ENCODE results near the gene TGIF2LX.
"Not testable (repeated sequence)": the region's sequence is repeated elsewhere in the genome, so short reads cannot be mapped to it uniquely, and the experiment has no call there.

The TGIF2LX gene

DNA sequence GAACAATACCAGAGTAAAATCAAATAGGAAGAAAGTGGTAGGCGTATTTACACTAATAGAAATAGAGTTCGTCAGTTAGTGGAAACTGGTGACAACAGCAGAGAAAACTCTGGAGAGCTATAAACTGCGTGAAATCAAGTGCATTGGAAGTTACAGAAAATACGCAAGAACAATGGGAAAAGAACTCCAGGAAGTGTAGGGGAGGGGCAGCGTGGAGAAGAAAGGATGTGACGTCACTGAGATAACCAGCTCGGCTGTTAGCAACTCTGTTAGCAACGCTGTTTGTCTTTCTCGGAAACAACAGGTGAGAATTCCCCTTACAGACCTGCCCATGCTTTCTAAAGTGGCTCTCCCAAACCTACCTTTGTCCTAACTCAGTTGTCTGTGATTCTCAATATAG is at the start of gene TGIF2LX:
TGIF2LX (plus strand) TSS at position 244 of the 400 bp plus-strand sequence. CDS start 178 bp downstream, outside the sequence.
- DNase-seq (ENCODE audit: low read depth); H3K4me3 ChIP-seq (ENCODE audit: low read length): not testable (repeated sequence)

DNA sequence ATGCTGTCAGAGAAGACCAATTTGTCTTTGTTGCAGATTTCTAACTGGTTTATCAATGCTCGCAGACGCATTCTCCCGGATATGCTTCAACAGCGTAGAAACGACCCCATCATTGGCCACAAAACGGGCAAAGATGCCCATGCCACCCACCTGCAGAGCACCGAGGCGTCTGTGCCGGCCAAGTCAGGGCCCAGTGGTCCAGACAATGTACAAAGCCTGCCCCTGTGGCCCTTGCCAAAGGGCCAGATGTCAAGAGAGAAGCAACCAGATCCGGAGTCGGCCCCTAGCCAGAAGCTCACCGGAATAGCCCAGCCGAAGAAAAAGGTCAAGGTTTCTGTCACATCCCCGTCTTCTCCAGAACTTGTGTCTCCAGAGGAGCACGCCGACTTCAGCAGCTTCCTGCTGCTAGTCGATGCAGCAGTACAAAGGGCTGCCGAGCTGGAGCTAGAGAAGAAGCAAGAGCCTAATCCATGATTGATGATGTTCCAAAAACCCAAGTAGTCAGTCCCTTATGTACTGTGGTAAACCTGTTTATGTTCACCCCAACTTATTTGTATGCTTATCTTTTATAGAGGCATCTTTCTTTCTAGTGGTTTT is 728 bp downstream of the TGIF2LX start:
- DNase-seq (ENCODE audit: low read depth); H3K4me3 ChIP-seq (ENCODE audit: low read length): not testable (repeated sequence)

DNA sequence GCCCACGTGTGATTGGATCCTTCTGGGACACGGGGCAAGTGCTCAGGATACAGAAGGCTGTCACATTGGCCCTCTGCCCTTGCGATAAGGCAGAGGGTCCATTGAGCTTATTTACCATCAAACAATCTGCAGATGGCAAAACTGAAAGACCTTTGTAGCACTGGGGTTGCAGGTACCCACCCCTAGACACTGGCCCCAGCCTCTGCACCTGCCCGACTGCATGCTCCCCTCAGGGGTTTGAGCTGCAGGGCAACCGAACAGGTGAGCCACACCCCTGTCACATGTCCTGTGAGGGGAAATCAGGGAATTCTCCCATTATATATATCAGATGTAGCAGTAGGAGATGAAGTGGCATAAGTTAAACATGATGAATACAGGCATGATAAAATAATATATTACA is 21.4 kb downstream of the TGIF2LX start:
- not testable (repeated sequence) for H3K4me3 ChIP-seq (ENCODE audit: low read length); DNase-seq (ENCODE audit: low read depth)

DNA sequence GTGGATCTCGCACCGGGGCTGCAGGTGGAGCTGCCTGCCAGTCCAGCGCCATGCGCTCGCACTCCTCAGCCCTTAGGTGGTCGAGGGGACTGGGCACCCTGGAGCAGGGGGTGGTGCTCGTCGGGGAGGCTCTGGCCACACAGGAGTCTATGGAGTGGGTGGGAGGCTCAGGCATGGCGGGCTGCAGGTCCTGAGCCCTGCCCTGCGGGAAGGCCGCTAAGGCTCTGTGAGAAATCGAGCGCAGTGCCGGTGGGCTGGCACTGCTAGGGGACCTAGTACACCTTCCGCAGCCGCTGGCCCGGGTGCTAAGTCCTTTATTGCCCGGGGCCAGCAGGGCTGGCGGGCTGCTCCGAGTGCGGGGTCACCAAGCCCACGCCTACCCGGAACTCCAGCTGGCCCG is 43.9 kb downstream of the TGIF2LX start:
- not testable (repeated sequence) for DNase-seq (ENCODE audit: low read depth); H3K4me3 ChIP-seq (ENCODE audit: low read length)

All from retinal pigment epithelial cell (primary cell).